Osteoblast (primary cell): ENCODE data around the gene CKAP2L. TPM values are rescaled to one million over a fixed set of nuclear protein-coding genes. Genes with fewer than 3 reads are reported as not detected.

Experiments
- DNase-seq: peaks from one replicate; pipeline ENCODE4 v3.0.0; 2011; ENCODE audit warnings: low spot score, mixed read lengths; ENCODE audit not compliant: insufficient read length; ENCODE audit errors: missing footprints
- H2AFZ ChIP-seq: 2 replicates; pipeline ENCODE4 v1.6.0; 2011; ENCODE audit warnings: mild to moderate bottlenecking, low read length
- H3K27ac ChIP-seq: 2 replicates; pipeline ENCODE4 v1.5.1; 2011; ENCODE audit warnings: mild to moderate bottlenecking, low read depth, low read length, moderate library complexity
- H3K27me3 ChIP-seq: 2 replicates; pipeline ENCODE4 v1.6.0; 2012; ENCODE audit warnings: mild to moderate bottlenecking, control low read depth, inconsistent platforms, low read length, moderate library complexity; ENCODE audit not compliant: insufficient read depth
- H3K36me3 ChIP-seq: 2 replicates; pipeline ENCODE4 v1.5.1; 2011; ENCODE audit warnings: mild to moderate bottlenecking, low read length, control low read depth, moderate library complexity; ENCODE audit not compliant: insufficient read depth
- H3K4me1 ChIP-seq: 2 replicates; pipeline ENCODE4 v1.5.1; 2011; ENCODE audit warnings: mild to moderate bottlenecking, low read length, control low read depth, moderate library complexity; ENCODE audit not compliant: insufficient read depth
- H3K4me2 ChIP-seq: 2 replicates; pipeline ENCODE4 v1.6.0; 2011; ENCODE audit warnings: mild to moderate bottlenecking, low read length; ENCODE audit not compliant: insufficient read depth
- H3K4me3 ChIP-seq: fragments of 200-600 bp; sonication (generic); 3 replicates; pipeline ENCODE4 v1.5.1; 2012; ENCODE audit warnings: mild to moderate bottlenecking, low read length, inconsistent platforms; ENCODE audit not compliant: insufficient read depth
- H3K79me2 ChIP-seq: 2 replicates; pipeline ENCODE4 v1.6.0; 2012; ENCODE audit warnings: mild to moderate bottlenecking, low read length, control low read depth, inconsistent platforms; ENCODE audit not compliant: insufficient read depth
- H3K9me3 ChIP-seq: 2 replicates; pipeline ENCODE4 v1.5.1; 2011; ENCODE audit warnings: low read depth, low read length, control low read depth
- H4K20me1 ChIP-seq: 2 replicates; pipeline ENCODE4 v1.6.0; 2012; ENCODE audit warnings: mild to moderate bottlenecking, low read length, control low read depth; ENCODE audit not compliant: insufficient read depth
- CTCF ChIP-seq: IDR thresholded peaks from 2 replicates; pipeline ENCODE4 v1.5.1; 2011; ENCODE audit warnings: mild to moderate bottlenecking, low read depth, low read length, moderate library complexity; ENCODE audit errors: extremely low read depth
- total RNA-seq: library from RNA; depleted of rRNA; stranded (reverse); fragments of >200 nt; gene quantifications from 2 replicates; pipeline ENCODE4 v1.2.3, GENCODE V29; 2012

CKAP2L gene
- total RNA-seq, 1 donor = 1.1 TPM

GRCh38 chr2:112724591-112725525 lies 39.6 kb downstream of the CKAP2L start:
- Histone ChIP-seq H3K27me3 (no peaks in the 10 kb centered on the region), H3K4me3 (no peak overlapping the region), H3K4me2 (no peak overlapping the region), H3K79me2 (no peaks in the 10 kb centered on the region), H3K4me1 (no peaks in the 10 kb centered on the region), H4K20me1 (no peaks in the 10 kb centered on the region), H2AFZ (no peak overlapping the region), H3K36me3 (no peaks in the 10 kb centered on the region), H3K9me3 (no peaks in the 10 kb centered on the region), H3K27ac (no peak overlapping the region)
- peak; percentile 32 for TF ChIP-seq CTCF
- DNase-seq = no peak

- H3K4me1 ChIP-seq = no peaks in the 10 kb centered on the region
- DNase-seq = no peak
- no peaks in the 10 kb centered on the region for H4K20me1 ChIP-seq
- no peaks in the 10 kb centered on the region for H3K27me3 ChIP-seq
- H3K9me3 ChIP-seq = no peaks in the 10 kb centered on the region
- no peak overlapping the region for H3K4me2 ChIP-seq
- no peak overlapping the region for H2AFZ ChIP-seq
- no peak overlapping the region for H3K4me3 ChIP-seq
- no peaks in the 10 kb centered on the region for H3K36me3 ChIP-seq
- H3K79me2 ChIP-seq = no peaks in the 10 kb centered on the region
- TF ChIP-seq CTCF = no peak
- no peak overlapping the region for H3K27ac ChIP-seq
Measured at GRCh38 chr2:112723995-112724394, 40.4 kb downstream of the CKAP2L start.

GRCh38 chr2:112723547-112723940 lies 40.9 kb downstream of the CKAP2L start:
- DNase-seq = no peak
- no peak overlapping the region for H3K4me3 ChIP-seq
- H3K9me3 ChIP-seq = no peaks in the 10 kb centered on the region
- no peaks in the 10 kb centered on the region for H3K79me2 ChIP-seq
- H3K4me1 ChIP-seq = no peaks in the 10 kb centered on the region
- no peak overlapping the region for H3K4me2 ChIP-seq
- no peaks in the 10 kb centered on the region for H4K20me1 ChIP-seq
- H3K36me3 ChIP-seq = no peaks in the 10 kb centered on the region
- H2AFZ ChIP-seq = no peak overlapping the region
- no peaks in the 10 kb centered on the region for H3K27me3 ChIP-seq
- no peak for TF ChIP-seq CTCF
- no peak overlapping the region for H3K27ac ChIP-seq

- Histone ChIP-seq H3K4me2 (no peak overlapping the region), H2AFZ (no peak overlapping the region)
Measured at GRCh38 chr2:112722816-112723546, 41.4 kb downstream of the CKAP2L start.

More at GRCh38 chr2:112722816-112723546, 41.4 kb downstream of the CKAP2L start:
- Histone ChIP-seq H3K4me1 (no peaks in the 10 kb centered on the region), H3K4me3 (no peak overlapping the region), H4K20me1 (no peaks in the 10 kb centered on the region), H3K27ac (no peak overlapping the region), H3K36me3 (no peaks in the 10 kb centered on the region), H3K9me3 (no peaks in the 10 kb centered on the region), H3K27me3 (no peaks in the 10 kb centered on the region), H3K79me2 (no peaks in the 10 kb centered on the region)
- DNase-seq = no peak
- no peak for TF ChIP-seq CTCF
